H1 (cell line): Measurements from ENCODE around the gene CHD9.

Experiments
- ATF3 ChIP-seq: IDR thresholded peaks from 2 replicates; pipeline ENCODE4 v1.6.1; 2011; ENCODE audit warnings: low read depth, mild to moderate bottlenecking, low read length; ENCODE audit not compliant: insufficient read depth
- BRCA1 ChIP-seq: IDR thresholded peaks from 2 replicates; pipeline ENCODE4 v1.6.1; 2012; ENCODE audit warnings: low read depth, low read length, improper control_type of control experiment
- CTCF ChIP-seq, 3 experiments: IDR thresholded peaks; 1 replicate in 2 of 3; 2 replicates in 1 of 3; pipeline versions ENCODE4 v1.5.1 to v1.6.1; 2011; ENCODE audit warnings: low read length in 3 of 3, mild to moderate bottlenecking in 3 of 3, inconsistent platforms in 2 of 3, low read depth in 1 of 3, moderate library complexity in 1 of 3; ENCODE audit not compliant: insufficient read depth in 1 of 3; ENCODE audit errors: control extremely low read depth in 1 of 3
- EP300 ChIP-seq, 2 experiments: IDR thresholded peaks; 1 replicate in 1 of 2; 2 replicates in 1 of 2; pipeline ENCODE4 v1.6.1; 2011 to 2012; ENCODE audit warnings: low read depth in 2 of 2, low read length in 2 of 2, mild to moderate bottlenecking in 2 of 2, borderline replicate concordance in 1 of 2, inconsistent platforms in 1 of 2, moderate library complexity in 1 of 2
- EZH2 ChIP-seq: fragments of 200-600 bp; sonication (generic); IDR thresholded peaks from 2 replicates; pipeline ENCODE4 v1.7.1; 2012; ENCODE audit warnings: low read depth, mild to moderate bottlenecking, moderate library complexity, low read length, inconsistent platforms; ENCODE audit not compliant: severe bottlenecking
- GTF2F1 ChIP-seq: IDR thresholded peaks from 2 replicates; pipeline ENCODE4 v1.6.1; 2012; ENCODE audit warnings: low read depth, low read length, improper control_type of control experiment, borderline replicate concordance
- KDM1A ChIP-seq: fragments of 200-600, 300-600 bp; sonication (generic); IDR thresholded peaks from 2 replicates; pipeline ENCODE4 v1.7.1; 2016; ENCODE audit warnings: mild to moderate bottlenecking, low read length, borderline replicate concordance
- MAFK ChIP-seq: IDR thresholded peaks from 2 replicates; pipeline ENCODE4 v1.6.1; 2012; ENCODE audit warnings: low read depth, mild to moderate bottlenecking, improper control_type of control experiment, low read length
- POLR2A ChIP-seq, 2 experiments: IDR thresholded peaks; 1 replicate in 1 of 2; 2 replicates in 1 of 2; pipeline ENCODE4 v1.6.1; 2011; ENCODE audit warnings: low read depth in 2 of 2, low read length in 2 of 2, mild to moderate bottlenecking in 2 of 2; ENCODE audit errors: control extremely low read depth in 1 of 2
- SUZ12 ChIP-seq: fragments of 200-600 bp; sonication (generic); IDR thresholded peaks from 2 replicates; pipeline ENCODE4 v1.6.1; 2012; ENCODE audit warnings: mild to moderate bottlenecking, inconsistent platforms, low read length, moderate library complexity, mixed read lengths
- TAF1 ChIP-seq: IDR thresholded peaks from 2 replicates; pipeline ENCODE4 v1.6.1; 2011; ENCODE audit warnings: mild to moderate bottlenecking, low read depth, low read length
- YY1 ChIP-seq: IDR thresholded peaks from 2 replicates; pipeline ENCODE4 v1.6.1; 2011; ENCODE audit warnings: low read depth, mild to moderate bottlenecking, low read length

GRCh38 chr16:53031323-53031942 lies 23.4 kb upstream of the CHD9 start:
- TF ChIP-seq EZH2 (no peak), CTCF (IDR thresholded peaks at IDR 0.05; ENCODE audit: control extremely low read depth in 1 of 3, insufficient read depth in 1 of 3, low read depth in 1 of 3, low read length in 3 of 3) (no peak), BRCA1 (no peak), KDM1A (no peak), TAF1 (no peak), EP300 (IDR thresholded peaks at IDR 0.05; ENCODE audit: borderline replicate concordance in 1 of 2, low read depth in 2 of 2, low read length in 2 of 2) (no peak), ATF3 (no peak), GTF2F1 (no peak), MAFK (no peak), SUZ12 (no peak), YY1 (no peak), POLR2A (IDR thresholded peaks at IDR 0.05; ENCODE audit: control extremely low read depth in 1 of 2, low read depth in 2 of 2, low read length in 2 of 2) (no peak)
